GM23248 (cell line): ENCODE measurements around the gene EOMES.

Experiments used
- EZH2 ChIP-seq: fragments of 200-600 bp; sonication (generic); IDR thresholded peaks from 2 replicates; pipeline ENCODE4 v1.6.1; 2018; ENCODE audit warnings: antibody characterized with exemption, mild to moderate bottlenecking; ENCODE audit not compliant: insufficient read depth, poor library complexity, severe bottlenecking
- EZH2phosphoT487 ChIP-seq: fragments of 200-600 bp; sonication (generic); IDR thresholded peaks from 2 replicates; pipeline ENCODE4 v1.6.1; 2018; ENCODE audit warnings: antibody characterized with exemption, moderate library complexity, mild to moderate bottlenecking, low read depth; ENCODE audit not compliant: insufficient read depth

DNA sequence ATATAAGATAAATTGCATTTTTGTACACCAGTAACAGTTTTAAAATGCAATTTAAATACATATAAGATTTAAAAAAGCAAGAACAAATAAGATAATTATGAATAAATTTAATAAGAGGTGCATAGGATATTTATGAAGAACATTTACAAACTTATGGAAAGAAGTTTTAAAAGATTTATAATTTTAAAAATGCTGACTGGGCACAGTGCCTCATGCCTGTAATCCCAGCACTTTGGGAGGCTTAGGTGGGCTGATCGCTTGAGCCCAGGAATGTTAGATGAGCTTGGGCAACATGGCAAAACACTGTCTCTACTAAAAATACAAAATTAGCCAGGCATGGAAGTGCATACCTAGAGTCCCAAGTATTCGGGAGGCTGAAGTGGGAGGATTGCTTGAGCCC, 37.8 kb downstream of the EOMES start:
- no peak for TF ChIP-seq EZH2phosphoT487
- TF ChIP-seq EZH2: no peak
